MM.1S (cell line): Measurements from ENCODE around the gene GSTA5.
"Not testable (repeated sequence)": the region's sequence is repeated elsewhere in the genome, so short reads cannot be mapped to it uniquely, and the experiment has no call there.

Experiments used
- DNase-seq: peaks from one replicate; pipeline ENCODE4 v3.0.0-alpha.2; 2015
- H2AFZ ChIP-seq: fragments of 300-600 bp; sonication (generic); 2 replicates; pipeline ENCODE4 v1.6.0; 2016; ENCODE audit warnings: antibody characterized with exemption, low read length
- H3F3A ChIP-seq: fragments of 300-600 bp; sonication (generic); 2 replicates; pipeline ENCODE4 v1.6.1; 2016; ENCODE audit warnings: mild to moderate bottlenecking, antibody characterized with exemption, low read length, moderate library complexity, mixed read lengths; ENCODE audit not compliant: insufficient read depth
- H3K27ac ChIP-seq: fragments of 300-600 bp; sonication (generic); 2 replicates; pipeline ENCODE4 v1.5.1; 2016; ENCODE audit warnings: mild to moderate bottlenecking, low read length
- H3K27me3 ChIP-seq: fragments of 300-600 bp; sonication (generic); replicated peaks from 2 replicates; pipeline ENCODE4 v1.6.0; 2016; ENCODE audit warnings: low read length; ENCODE audit not compliant: insufficient read depth
- H3K36me3 ChIP-seq: fragments of 300-600 bp; sonication (generic); replicated peaks from 2 replicates; pipeline ENCODE4 v1.6.1; 2016; ENCODE audit warnings: mild to moderate bottlenecking, low read length, mixed read lengths; ENCODE audit not compliant: insufficient read depth
- H3K4me1 ChIP-seq: fragments of 300-600 bp; sonication (generic); 2 replicates; pipeline ENCODE4 v1.6.1; 2016; ENCODE audit warnings: low read length, mixed read lengths
- H3K4me2 ChIP-seq: fragments of 300-600 bp; sonication (generic); 2 replicates; pipeline ENCODE4 v1.6.0; 2016; ENCODE audit warnings: low read depth, low read length
- H3K4me3 ChIP-seq: fragments of 300-600 bp; sonication (generic); 2 replicates; pipeline ENCODE4 v1.5.1; 2016; ENCODE audit warnings: low read length, mixed read lengths
- H3K79me2 ChIP-seq: fragments of 300-600 bp; sonication (generic); 2 replicates; pipeline ENCODE4 v1.6.1; 2016; ENCODE audit warnings: mixed run types, low read length, mixed read lengths
- H3K9ac ChIP-seq: fragments of 300-600 bp; sonication (generic); 2 replicates; pipeline ENCODE4 v1.6.1; 2016; ENCODE audit warnings: low read length, mixed read lengths
- H3K9me2 ChIP-seq: fragments of 300-600 bp; sonication (generic); replicated peaks from 2 replicates; pipeline ENCODE4 v1.6.1; 2016; ENCODE audit warnings: mild to moderate bottlenecking, low read length, mixed read lengths; ENCODE audit not compliant: insufficient read depth
- H3K9me3 ChIP-seq: fragments of 300-600 bp; sonication (generic); replicated peaks from 2 replicates; pipeline ENCODE4 v1.6.1; 2016; ENCODE audit warnings: mild to moderate bottlenecking, low read length, mixed read lengths; ENCODE audit not compliant: insufficient read depth
- H4K20me1 ChIP-seq: fragments of 300-600 bp; sonication (generic); 2 replicates; pipeline ENCODE4 v1.6.1; 2016; ENCODE audit warnings: mild to moderate bottlenecking, low read length, moderate library complexity, mixed read lengths; ENCODE audit not compliant: insufficient read depth
- CTCF ChIP-seq: fragments of 300-600 bp; sonication (generic); IDR thresholded peaks from 2 replicates; pipeline ENCODE4 v1.5.1; 2016; ENCODE audit warnings: antibody characterized with exemption, low read length, mixed read lengths
- EZH2 ChIP-seq: fragments of 300-600 bp; sonication (generic); optimal IDR thresholded peaks from 2 replicates; pipeline ENCODE3; 2017; ENCODE audit warnings: low read depth, mild to moderate bottlenecking, antibody characterized with exemption, low read length, mixed read lengths
- EZH2phosphoT487 ChIP-seq: fragments of 300-600 bp; sonication (generic); IDR thresholded peaks from 2 replicates; pipeline ENCODE4 v1.6.1; 2018; ENCODE audit warnings: antibody characterized with exemption, low read length

Gene GSTA5

GRCh38 chr6:52871621-52872020, 31.0 kb upstream of the GSTA5 start:
- H2AFZ ChIP-seq, result no peak overlapping the region
- no peaks in the 10 kb centered on the region for H3K79me2 ChIP-seq
- no peak overlapping the region for H3K4me2 ChIP-seq
- H3K27ac ChIP-seq, result no peak overlapping the region
- H3K36me3 ChIP-seq, result no peaks in the 10 kb centered on the region
- H3K9me2 ChIP-seq, result no peaks in the 10 kb centered on the region
- no peaks in the 10 kb centered on the region for H3K9me3 ChIP-seq
- H3K4me1 ChIP-seq, result peaks cover 16% of the 10 kb centered on the region
- no peak for DNase-seq
- no peak for TF ChIP-seq EZH2phosphoT487
- TF ChIP-seq EZH2, result no peak
- TF ChIP-seq CTCF, result no peak
- H3K4me3 ChIP-seq, result no peak overlapping the region
- H3F3A ChIP-seq, result peaks cover 15% of the 10 kb centered on the region
- H3K27me3 ChIP-seq, result 0 out of 2 replicates have a peak, but pooled peaks cover 5% of the 10 kb centered on the region
- no peak overlapping the region for H3K9ac ChIP-seq
- H4K20me1 ChIP-seq, result no peaks in the 10 kb centered on the region

- H3K4me1 ChIP-seq, H3K9ac ChIP-seq, H3K9me3 ChIP-seq, H3K9me2 ChIP-seq, H2AFZ ChIP-seq, H3K4me2 ChIP-seq, H3F3A ChIP-seq, H3K79me2 ChIP-seq, H3K36me3 ChIP-seq, H3K27me3 ChIP-seq, H3K27ac ChIP-seq, H3K4me3 ChIP-seq, H4K20me1 ChIP-seq, DNase-seq: not testable (repeated sequence)
These were observed 29.9 kb upstream of the GSTA5 start for GRCh38 chr6:52870335-52871091.

GRCh38 chr6:52868899-52869298, 28.3 kb upstream of the GSTA5 start:
- not testable (repeated sequence) for H2AFZ ChIP-seq, H3K9me2 ChIP-seq, H3K4me3 ChIP-seq, H3K4me1 ChIP-seq, H3K79me2 ChIP-seq, H3K27ac ChIP-seq, H3K9me3 ChIP-seq, H3K36me3 ChIP-seq, H3K4me2 ChIP-seq, H3F3A ChIP-seq, H4K20me1 ChIP-seq, H3K27me3 ChIP-seq, H3K9ac ChIP-seq, DNase-seq

- Histone ChIP-seq H3K4me2 (no peak overlapping the region), H3K9ac (no peak overlapping the region), H3K9me3 (no peaks in the 10 kb centered on the region), H3K36me3 (no peaks in the 10 kb centered on the region), H3K27me3 (0 out of 2 replicates have a peak, but pooled peaks cover 5% of the 10 kb centered on the region), H3K4me3 (no peak overlapping the region), H3K79me2 (no peaks in the 10 kb centered on the region), H3K9me2 (no peaks in the 10 kb centered on the region), H2AFZ (no peak overlapping the region), H3K27ac (no peak overlapping the region), H3F3A (no peaks in the 10 kb centered on the region), H4K20me1 (no peaks in the 10 kb centered on the region), H3K4me1 (no peaks in the 10 kb centered on the region)
- no peak for TF ChIP-seq CTCF
- TF ChIP-seq EZH2phosphoT487, result no peak
- TF ChIP-seq EZH2, result no peak
- no peak for DNase-seq
These were observed 27.6 kb upstream of the GSTA5 start for GRCh38 chr6:52868240-52868639.

- H3K36me3 ChIP-seq, H4K20me1 ChIP-seq, H3K9ac ChIP-seq, H3K4me1 ChIP-seq, H3K27me3 ChIP-seq, H3K9me3 ChIP-seq, H3F3A ChIP-seq, H3K9me2 ChIP-seq, H3K27ac ChIP-seq, H3K4me3 ChIP-seq, H3K4me2 ChIP-seq, H3K79me2 ChIP-seq, H2AFZ ChIP-seq, DNase-seq: not testable (repeated sequence)
These were observed 20.5 kb upstream of the GSTA5 start for GRCh38 chr6:52861151-52861550.
